Duodenal mucosa (tissue), 2 donors: Measurements from ENCODE around the gene SCYGR1.
"Not testable (repeated sequence)": the region's sequence is repeated elsewhere in the genome, so short reads cannot be mapped to it uniquely, and the experiment has no call there.

Experiments used
- H3K27ac ChIP-seq: one replicate; pipeline ENCODE4 v1.7.0; 2013; ENCODE audit warnings: low read depth, low read length
- H3K27me3 ChIP-seq, 2 donors: one replicate each; pipeline ENCODE4 v1.7.0; 2013; ENCODE audit warnings: low read length in 2 of 2, control low read depth in 1 of 2; ENCODE audit not compliant: insufficient read depth in 2 of 2, control insufficient read depth in 1 of 2
- H3K36me3 ChIP-seq, 2 donors: one replicate each; pipeline ENCODE4 v1.7.0; 2013; ENCODE audit warnings: low read length in 2 of 2, control low read depth in 1 of 2; ENCODE audit not compliant: insufficient read depth in 2 of 2, control insufficient read depth in 1 of 2
- H3K4me1 ChIP-seq, 2 donors: one replicate each; pipeline ENCODE4 v1.7.0; 2013; ENCODE audit warnings: low read length in 2 of 2, control low read depth in 1 of 2; ENCODE audit not compliant: insufficient read depth in 2 of 2, control insufficient read depth in 1 of 2
- H3K4me3 ChIP-seq, 2 donors: one replicate each; pipeline ENCODE4 v1.7.0; 2013; ENCODE audit warnings: low read length in 2 of 2, low read depth in 1 of 2
- H3K9ac ChIP-seq, 2 donors: one replicate each; pipeline ENCODE4 v1.7.0; 2013; ENCODE audit warnings: low read length in 2 of 2, low read depth in 1 of 2
- H3K9me3 ChIP-seq, 2 donors: one replicate each; pipeline ENCODE4 v1.7.0; 2013; ENCODE audit warnings: low read length in 2 of 2, control low read depth in 1 of 2; ENCODE audit not compliant: control insufficient read depth in 1 of 2

SCYGR1 gene

GRCh38 chr2:227370791-227371312, 16.9 kb downstream of the SCYGR1 start:
- no peak overlapping the region for H3K4me3 ChIP-seq
- H3K4me1 ChIP-seq: peaks cover 0 to 7% of the 10 kb centered on the region in 2 donors

GRCh38 chr2:227370092-227370491, 17.7 kb downstream of the SCYGR1 start:
- Histone ChIP-seq H3K36me3 (peaks cover 0 to 6% of the 10 kb centered on the region in 2 donors), H3K4me1 (peaks cover 0 to 8% of the 10 kb centered on the region in 2 donors), H3K27me3 (no peaks in the 10 kb centered on the region), H3K4me3 (no peak overlapping the region), H3K9me3 (no peaks in the 10 kb centered on the region), H3K27ac (no peak overlapping the region), H3K9ac (no peak overlapping the region)

More at GRCh38 chr2:227370791-227371312, 16.9 kb downstream of the SCYGR1 start:
- Histone ChIP-seq H3K9ac (no peak overlapping the region), H3K9me3 (no peaks in the 10 kb centered on the region), H3K36me3 (peaks cover 0 to 6% of the 10 kb centered on the region in 2 donors), H3K27ac (no peak overlapping the region), H3K27me3 (no peaks in the 10 kb centered on the region)

GRCh38 chr2:227368574-227368973, 19.2 kb downstream of the SCYGR1 start:
- no peak overlapping the region for H3K27ac ChIP-seq
- H3K9ac ChIP-seq: no peak overlapping the region
- H3K27me3 ChIP-seq: no peaks in the 10 kb centered on the region
- no peaks in the 10 kb centered on the region for H3K9me3 ChIP-seq
- no peak overlapping the region for H3K4me3 ChIP-seq
- H3K4me1 ChIP-seq: peaks cover 0 to 8% of the 10 kb centered on the region in 2 donors
- peaks cover 4 to 9% of the 10 kb centered on the region in 2 donors for H3K36me3 ChIP-seq

GRCh38 chr2:227367427-227367795, 20.3 kb downstream of the SCYGR1 start:
- Histone ChIP-seq H3K27ac (no peak overlapping the region), H3K9ac (no peak overlapping the region), H3K27me3 (no peaks in the 10 kb centered on the region), H3K4me1 (peaks cover 0 to 5% of the 10 kb centered on the region in 2 donors), H3K9me3 (no peaks in the 10 kb centered on the region), H3K36me3 (peaks cover 4 to 9% of the 10 kb centered on the region in 2 donors), H3K4me3 (no peak overlapping the region)

- peaks cover 4 to 9% of the 10 kb centered on the region in 2 donors for H3K36me3 ChIP-seq
- no peaks in the 10 kb centered on the region for H3K27me3 ChIP-seq
- H3K27ac ChIP-seq: no peak overlapping the region
- H3K9ac ChIP-seq: no peak overlapping the region
- no peak overlapping the region for H3K4me3 ChIP-seq
- peaks cover 0 to 5% of the 10 kb centered on the region in 2 donors for H3K4me1 ChIP-seq
- H3K9me3 ChIP-seq: no peaks in the 10 kb centered on the region
Observed at GRCh38 chr2:227366769-227367426, 20.9 kb downstream of the SCYGR1 start.

GRCh38 chr2:227365833-227366232, 21.9 kb downstream of the SCYGR1 start:
- Histone ChIP-seq H3K4me3 (no peak overlapping the region), H3K9me3 (no peaks in the 10 kb centered on the region), H3K9ac (no peak overlapping the region), H3K36me3 (peaks cover 13 to 14% of the 10 kb centered on the region in 2 donors), H3K27ac (no peak overlapping the region), H3K4me1 (peaks cover 0 to 5% of the 10 kb centered on the region in 2 donors), H3K27me3 (no peaks in the 10 kb centered on the region)

- H3K4me1 ChIP-seq, H3K4me3 ChIP-seq, H3K9me3 ChIP-seq, H3K9ac ChIP-seq, H3K27ac ChIP-seq, H3K27me3 ChIP-seq: not testable (repeated sequence)
- H3K36me3 ChIP-seq: peaks cover 16 to 19% of the 10 kb centered on the region in 2 donors
Observed at GRCh38 chr2:227364585-227365263, 23.0 kb downstream of the SCYGR1 start.

GRCh38 chr2:227363756-227364155, 24.0 kb downstream of the SCYGR1 start:
- Histone ChIP-seq H3K27me3 (no peaks in the 10 kb centered on the region), H3K4me1 (peaks cover 0 to 5% of the 10 kb centered on the region in 2 donors), H3K9me3 (no peaks in the 10 kb centered on the region), H3K9ac (no peak overlapping the region), H3K36me3 (peaks cover 21 to 28% of the 10 kb centered on the region in 2 donors), H3K27ac (no peak overlapping the region), H3K4me3 (no peak overlapping the region)

GRCh38 chr2:227360351-227360750, 27.4 kb downstream of the SCYGR1 start:
- H3K9me3 ChIP-seq: no peaks in the 10 kb centered on the region
- no peak overlapping the region for H3K27ac ChIP-seq
- H3K36me3 ChIP-seq: peaks cover 34 to 54% of the 10 kb centered on the region in 2 donors
- H3K4me1 ChIP-seq: no peaks in the 10 kb centered on the region
- H3K9ac ChIP-seq: no peak overlapping the region
- no peak overlapping the region for H3K4me3 ChIP-seq
- no peaks in the 10 kb centered on the region for H3K27me3 ChIP-seq

- peaks cover 21 to 37% of the 10 kb centered on the region in 2 donors for H3K36me3 ChIP-seq
- H3K27ac ChIP-seq: no peak overlapping the region
- no peaks in the 10 kb centered on the region for H3K4me1 ChIP-seq
- no peaks in the 10 kb centered on the region for H3K9me3 ChIP-seq
- no peak overlapping the region for H3K9ac ChIP-seq
- H3K4me3 ChIP-seq: no peak overlapping the region
- no peaks in the 10 kb centered on the region for H3K27me3 ChIP-seq
Observed at GRCh38 chr2:227351639-227352038, 36.1 kb downstream of the SCYGR1 start.
